Esophagus mucosa (tissue), 1 donor: ENCODE data around the gene MLST8. TPM values are rescaled to one million over a fixed set of nuclear protein-coding genes. Genes with fewer than 3 reads are reported as not detected.
"Not testable (repeated sequence)": the region's sequence is repeated elsewhere in the genome, so short reads cannot be mapped to it uniquely, and the experiment has no call there.

Experiments used
- ATAC-seq: fragments of 200-7000 bp; cut with Tn5 transposase; one replicate; pipeline ENCODE4 v1.9.1; 2020
- total RNA-seq: library from RNA; stranded (reverse); gene quantifications from one replicate; pipeline ENCODE4 v1.2.4, GENCODE V29; 2023
- donor health status: DM: yes; HTN: yes; CAD: no.

MLST8 gene
- total RNA-seq, 1 donor from 2014 or later = 28.5 TPM

- ATAC-seq = no peak
Measured at GRCh38 chr16:2232094-2232990, 27.1 kb downstream of the MLST8 start.

GRCh38 chr16:2233046-2233775, 28.0 kb downstream of the MLST8 start:
- no peak for ATAC-seq

GRCh38 chr16:2233872-2234812, 28.9 kb downstream of the MLST8 start:
- no peak for ATAC-seq

- ATAC-seq = no peak
Measured at GRCh38 chr16:2234813-2235170, 29.5 kb downstream of the MLST8 start.

GRCh38 chr16:2235234-2235651, 30.0 kb downstream of the MLST8 start:
- no peak for ATAC-seq

- no peak for ATAC-seq
Measured at GRCh38 chr16:2235695-2236336, 30.6 kb downstream of the MLST8 start.

GRCh38 chr16:2236337-2237101, 31.3 kb downstream of the MLST8 start, which contains the start of gene DNASE1L2:
Gene DNASE1L2, plus strand, starts transcription at chr16:2236444. Its CDS starts 373 bp downstream, at chr16:2236817.
- ATAC-seq = peak; percentile 18

GRCh38 chr16:2237102-2237482, 31.8 kb downstream of the MLST8 start:
- peak; percentile 3 for ATAC-seq

- peak; percentile 7 for ATAC-seq
Measured at GRCh38 chr16:2237493-2238149, 32.4 kb downstream of the MLST8 start.

- ATAC-seq = peak; percentile 17
Measured at GRCh38 chr16:2238150-2238837, 33.0 kb downstream of the MLST8 start.

GRCh38 chr16:2238838-2239675, 33.8 kb downstream of the MLST8 start:
- ATAC-seq = peak; percentile 32

GRCh38 chr16:2240331-2240730, 35.1 kb downstream of the MLST8 start:
- not testable (repeated sequence) for ATAC-seq

GRCh38 chr16:2242598-2242997, 37.3 kb downstream of the MLST8 start:
- no peak for ATAC-seq

- no peak for ATAC-seq
Measured at GRCh38 chr16:2243031-2243528, 37.8 kb downstream of the MLST8 start.

GRCh38 chr16:2243781-2244180, 38.5 kb downstream of the MLST8 start:
- ATAC-seq = peak; percentile 5

GRCh38 chr16:2244301-2244700, 39.0 kb downstream of the MLST8 start:
- peak; percentile 31 for ATAC-seq

- peak; percentile 46 for ATAC-seq
Measured at GRCh38 chr16:2244926-2245795, 39.9 kb downstream of the MLST8 start.
